Parathyroid adenoma (tissue), 2 donors: ENCODE data around the gene FRMD4A.
"Not testable (repeated sequence)": the region's sequence is repeated elsewhere in the genome, so short reads cannot be mapped to it uniquely, and the experiment has no call there.

Source experiments
- H2AFZ ChIP-seq: fragments of 300-600 bp; sonication (generic); one replicate; pipeline ENCODE4 v1.7.0; 2017; ENCODE audit warnings: antibody characterized with exemption, mild to moderate bottlenecking
- H3K27ac ChIP-seq: fragments of 300-600 bp; sonication (generic); one replicate; pipeline ENCODE4 v1.7.0; 2017
- H3K27me3 ChIP-seq: fragments of 300-600 bp; sonication (generic); one replicate; pipeline ENCODE4 v1.7.0; 2017; ENCODE audit warnings: low read length; ENCODE audit not compliant: control insufficient read depth, insufficient read depth
- H3K36me3 ChIP-seq: fragments of 300-600 bp; sonication (generic); one replicate; pipeline ENCODE4 v1.7.0; 2017; ENCODE audit warnings: low read length; ENCODE audit not compliant: control insufficient read depth, insufficient read depth
- H3K4me1 ChIP-seq: fragments of 300-600 bp; sonication (generic); one replicate; pipeline ENCODE4 v1.7.0; 2017; ENCODE audit warnings: control low read depth
- H3K4me2 ChIP-seq: fragments of 300-600 bp; sonication (generic); one replicate; pipeline ENCODE4 v1.7.0; 2017; ENCODE audit warnings: low read length
- H3K4me3 ChIP-seq: fragments of 300-600 bp; sonication (generic); one replicate; pipeline ENCODE4 v1.7.0; 2017; ENCODE audit warnings: low read depth, low read length
- H3K79me2 ChIP-seq: fragments of 300-600 bp; sonication (generic); one replicate; pipeline ENCODE4 v1.7.0; 2017; ENCODE audit warnings: control low read depth
- H3K9ac ChIP-seq: fragments of 300-600 bp; sonication (generic); one replicate; pipeline ENCODE4 v1.7.0; 2017; ENCODE audit warnings: mild to moderate bottlenecking
- H3K9me3 ChIP-seq: fragments of 300-600 bp; sonication (generic); one replicate; pipeline ENCODE4 v1.7.0; 2017; ENCODE audit warnings: low read length; ENCODE audit not compliant: control insufficient read depth
- TF ChIP-seq, protein P1 (sequence below): fragments of 300-600 bp; sonication (generic); IDR thresholded peaks from one replicate; pipeline ENCODE4 v1.7.0; 2017; ENCODE audit warnings: antibody characterized with exemption, mild to moderate bottlenecking
- donor health status: primary hyperparathyroidism.

FRMD4A gene

DNA sequence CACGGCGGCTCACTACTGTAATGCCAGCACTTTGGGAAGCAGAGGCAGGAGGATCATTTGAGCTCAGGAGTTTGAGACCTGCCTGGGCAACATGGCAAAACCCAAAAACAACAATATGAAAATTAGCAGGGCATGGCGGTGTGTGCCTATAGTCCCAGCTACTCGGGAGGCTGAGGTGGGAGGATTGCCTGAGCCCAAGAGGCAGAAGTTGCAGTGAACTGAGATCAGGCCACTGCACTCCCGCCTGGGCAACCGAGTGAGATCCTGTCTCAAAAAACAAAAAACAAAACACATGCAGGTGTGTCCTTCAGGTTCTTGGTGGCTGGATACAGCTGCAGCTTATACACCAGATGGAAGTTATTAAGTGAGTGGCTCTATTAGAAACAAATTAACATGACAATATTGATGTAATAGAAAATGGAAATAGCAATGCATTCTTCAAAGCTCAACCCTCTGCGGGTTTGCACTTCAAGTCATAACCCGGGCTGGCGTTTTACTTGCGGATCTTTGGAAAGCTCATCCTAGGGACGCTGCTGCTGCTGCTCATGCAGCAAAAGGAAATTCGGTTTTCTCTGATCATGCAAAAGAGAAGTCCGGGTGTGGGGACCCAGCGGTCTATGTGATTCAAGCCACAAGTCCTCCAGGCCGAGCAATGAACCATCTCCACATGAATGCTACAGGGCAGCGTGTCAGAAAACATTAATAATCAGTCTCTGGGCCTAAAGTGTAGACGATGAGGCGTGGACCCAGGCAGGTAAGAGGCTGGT is 462.0 kb downstream of the FRMD4A start:
- Histone ChIP-seq H3K4me3 (no peak overlapping the region), H3K9me3 (no peaks in the 10 kb centered on the region), H3K4me1 (no peaks in the 10 kb centered on the region), H3K27ac (no peak overlapping the region), H3K79me2 (no peaks in the 10 kb centered on the region), H3K9ac (no peak overlapping the region), H3K27me3 (no peaks in the 10 kb centered on the region), H3K4me2 (no peak overlapping the region), H3K36me3 (no peaks in the 10 kb centered on the region), H2AFZ (no peak overlapping the region)
- TF ChIP-seq, protein P1, sequence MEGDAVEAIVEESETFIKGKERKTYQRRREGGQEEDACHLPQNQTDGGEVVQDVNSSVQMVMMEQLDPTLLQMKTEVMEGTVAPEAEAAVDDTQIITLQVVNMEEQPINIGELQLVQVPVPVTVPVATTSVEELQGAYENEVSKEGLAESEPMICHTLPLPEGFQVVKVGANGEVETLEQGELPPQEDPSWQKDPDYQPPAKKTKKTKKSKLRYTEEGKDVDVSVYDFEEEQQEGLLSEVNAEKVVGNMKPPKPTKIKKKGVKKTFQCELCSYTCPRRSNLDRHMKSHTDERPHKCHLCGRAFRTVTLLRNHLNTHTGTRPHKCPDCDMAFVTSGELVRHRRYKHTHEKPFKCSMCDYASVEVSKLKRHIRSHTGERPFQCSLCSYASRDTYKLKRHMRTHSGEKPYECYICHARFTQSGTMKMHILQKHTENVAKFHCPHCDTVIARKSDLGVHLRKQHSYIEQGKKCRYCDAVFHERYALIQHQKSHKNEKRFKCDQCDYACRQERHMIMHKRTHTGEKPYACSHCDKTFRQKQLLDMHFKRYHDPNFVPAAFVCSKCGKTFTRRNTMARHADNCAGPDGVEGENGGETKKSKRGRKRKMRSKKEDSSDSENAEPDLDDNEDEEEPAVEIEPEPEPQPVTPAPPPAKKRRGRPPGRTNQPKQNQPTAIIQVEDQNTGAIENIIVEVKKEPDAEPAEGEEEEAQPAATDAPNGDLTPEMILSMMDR: no peak

DNA sequence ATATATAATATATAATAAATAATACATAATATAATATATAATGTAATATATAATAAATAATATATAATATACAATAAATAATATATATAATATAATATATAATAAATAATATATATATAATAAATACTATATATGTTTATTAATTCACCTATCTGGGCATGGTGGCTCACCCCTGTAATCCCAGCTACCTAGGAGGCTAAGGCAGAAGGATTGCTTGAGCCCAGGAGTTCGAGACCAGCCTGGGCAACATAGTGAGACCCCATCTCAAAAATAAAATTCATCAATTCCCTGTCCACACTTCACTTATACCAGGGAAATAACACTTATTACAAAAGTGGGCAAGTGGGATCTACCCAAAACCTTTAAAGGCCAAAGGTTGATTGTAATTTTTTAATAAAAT is 462.9 kb downstream of the FRMD4A start:
- no peak overlapping the region for H3K9ac ChIP-seq
- no peaks in the 10 kb centered on the region for H3K9me3 ChIP-seq
- TF ChIP-seq, protein P1: no peak
- H3K4me1 ChIP-seq: no peaks in the 10 kb centered on the region
- no peak overlapping the region for H3K4me2 ChIP-seq
- H3K27me3 ChIP-seq: no peaks in the 10 kb centered on the region
- no peaks in the 10 kb centered on the region for H3K36me3 ChIP-seq
- no peaks in the 10 kb centered on the region for H3K79me2 ChIP-seq
- H2AFZ ChIP-seq: no peak overlapping the region
- no peak overlapping the region for H3K4me3 ChIP-seq
- no peak overlapping the region for H3K27ac ChIP-seq

DNA sequence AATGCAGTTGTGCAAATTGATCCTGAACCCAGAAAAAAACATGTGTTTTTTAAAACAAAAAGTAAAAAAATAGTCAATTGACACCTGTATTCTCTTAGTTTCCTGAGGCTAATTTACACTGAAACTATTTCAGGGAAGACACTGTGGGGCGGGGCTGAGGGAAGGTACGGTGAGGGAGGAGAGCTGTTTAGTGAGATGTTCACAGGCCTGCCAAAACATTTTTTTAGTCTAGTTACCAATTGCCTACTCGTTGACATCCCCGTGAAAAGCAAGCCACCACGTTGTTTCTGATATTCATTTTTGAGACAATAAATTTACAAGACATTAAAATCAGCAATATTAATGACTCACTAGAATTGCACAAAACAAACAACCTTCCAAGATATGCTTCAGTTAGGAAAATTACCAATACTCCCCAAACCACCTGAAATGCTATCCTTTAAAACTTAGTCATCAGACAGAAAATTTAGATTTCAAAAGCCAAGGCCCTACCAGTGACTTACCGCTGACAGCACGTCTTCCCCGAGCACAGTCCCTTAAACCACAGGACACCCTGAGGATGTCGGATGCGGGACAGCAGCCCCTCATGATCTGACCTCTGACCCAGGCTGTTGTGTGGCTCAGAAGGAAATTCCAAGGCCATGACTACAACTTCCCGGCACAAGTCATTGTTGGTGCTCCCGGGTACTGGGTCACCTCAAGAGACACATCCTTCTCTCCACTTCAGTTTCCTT is 464.8 kb downstream of the FRMD4A start:
- no peaks in the 10 kb centered on the region for H3K79me2 ChIP-seq
- TF ChIP-seq, protein P1: no peak
- no peak overlapping the region for H2AFZ ChIP-seq
- no peak overlapping the region for H3K4me2 ChIP-seq
- H3K36me3 ChIP-seq: no peaks in the 10 kb centered on the region
- no peaks in the 10 kb centered on the region for H3K9me3 ChIP-seq
- H3K4me1 ChIP-seq: no peaks in the 10 kb centered on the region
- H3K27ac ChIP-seq: no peak overlapping the region
- H3K9ac ChIP-seq: no peak overlapping the region
- H3K4me3 ChIP-seq: no peak overlapping the region
- no peaks in the 10 kb centered on the region for H3K27me3 ChIP-seq

DNA sequence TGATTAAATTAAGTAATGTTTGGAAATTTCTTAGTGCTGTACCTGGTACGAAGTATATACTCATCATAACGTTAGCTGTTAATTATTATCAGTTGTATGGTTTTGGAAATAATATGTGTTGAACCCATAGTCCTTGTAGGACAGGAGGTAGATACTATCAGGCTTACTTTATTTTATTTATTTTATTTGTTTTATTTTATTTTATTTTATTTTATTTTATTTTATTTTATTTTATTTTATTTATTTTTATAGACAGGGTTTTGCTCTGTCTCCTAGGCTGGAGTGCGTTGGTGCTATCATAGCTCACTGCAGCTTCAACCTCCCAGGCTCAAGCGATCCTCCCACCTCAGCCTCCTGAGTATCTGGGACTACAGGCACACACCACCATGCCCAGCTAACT is 465.5 kb downstream of the FRMD4A start:
- H3K79me2 ChIP-seq, H3K4me2 ChIP-seq, H3K36me3 ChIP-seq, H3K27me3 ChIP-seq, H3K9me3 ChIP-seq, H3K9ac ChIP-seq, H3K27ac ChIP-seq, H3K4me3 ChIP-seq, H2AFZ ChIP-seq, H3K4me1 ChIP-seq: not testable (repeated sequence)

DNA sequence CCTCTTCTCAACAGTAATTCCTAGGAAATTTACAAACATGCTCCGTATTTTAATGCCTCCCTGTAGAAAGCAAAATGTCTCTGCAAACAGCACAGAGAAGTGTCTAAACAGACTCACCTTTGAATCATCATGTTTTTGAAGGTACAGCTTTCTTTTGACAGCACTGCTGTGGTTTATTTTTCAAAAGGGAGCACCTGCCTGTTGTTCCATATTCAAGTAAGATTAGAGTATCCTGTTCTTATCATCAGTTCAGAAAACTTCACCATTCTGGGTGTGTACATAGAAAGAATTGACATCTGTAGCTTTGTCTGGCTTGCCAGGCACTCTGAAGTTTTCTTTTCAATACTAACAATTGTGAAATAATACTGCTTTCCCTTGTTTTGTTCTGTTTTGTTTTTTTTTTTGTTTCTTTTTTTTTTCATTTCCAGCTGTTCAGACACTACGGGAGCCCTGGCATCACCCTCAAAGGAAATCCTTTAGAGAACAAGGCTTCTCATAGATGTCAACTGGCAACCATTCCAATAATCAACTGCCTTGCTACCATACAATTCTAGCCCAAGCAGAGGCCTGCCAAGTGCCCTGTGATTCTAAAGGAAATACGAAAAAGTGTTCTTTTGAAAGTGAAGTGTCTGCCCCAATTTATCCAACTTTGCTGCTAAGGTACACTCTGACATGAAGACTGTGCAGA is 468.0 kb downstream of the FRMD4A start:
- H3K27ac ChIP-seq: no peak overlapping the region
- H3K79me2 ChIP-seq: no peaks in the 10 kb centered on the region
- TF ChIP-seq, protein P1: no peak
- H3K4me1 ChIP-seq: no peaks in the 10 kb centered on the region
- no peaks in the 10 kb centered on the region for H3K36me3 ChIP-seq
- H3K4me3 ChIP-seq: no peak overlapping the region
- no peak overlapping the region for H3K4me2 ChIP-seq
- no peak overlapping the region for H2AFZ ChIP-seq
- H3K9ac ChIP-seq: no peak overlapping the region
- H3K9me3 ChIP-seq: no peaks in the 10 kb centered on the region
- no peaks in the 10 kb centered on the region for H3K27me3 ChIP-seq
